ENCODE measurements around the gene PALLD.

- TF ChIP-seq POLR2AphosphoS5 (IDR thresholded peaks at IDR 0.05; ENCODE audit: low read depth, low read length) (no peak), POLR2A (IDR thresholded peaks at IDR 0.05; ENCODE audit: low read depth, low read length) (no peak), SPI1 (IDR thresholded peaks at IDR 0.05; ENCODE audit: low read depth, low read length) (no peak), POU2F2 (IDR thresholded peaks at IDR 0.05; ENCODE audit: low read depth, low read length) (no peak), TAF1 (IDR thresholded peaks at IDR 0.05; ENCODE audit: low read depth, low read length) (no peak), PAX5 (IDR thresholded peaks at IDR 0.05; ENCODE audit: insufficient read depth, low read length, severe bottlenecking) (no peak)
Observed at GRCh38 chr4:168766604-168767316, 269.9 kb downstream of the PALLD start.

Measured in GM12891 (cell line).